C4-2B (cell line): ENCODE data around the gene ALG11.

ENCODE experiments used
- CTCF ChIP-seq: fragments of 450-650 bp; conservative IDR thresholded peaks from 2 replicates; pipeline ENCODE4 v1.5.1; 2017; ENCODE audit warnings: mild to moderate bottlenecking
- ZFX ChIP-seq: fragments of 450-650 bp; IDR thresholded peaks from 2 replicates; pipeline ENCODE4 v1.6.1; 2017

- TF ChIP-seq CTCF (no peak), ZFX (no peak)
These were observed 12.3 kb upstream of the ALG11 start for GRCh38 chr13:51999921-52000320.
